ENCODE measurements around the gene PTMS. TPM values are rescaled to one million over a fixed set of nuclear protein-coding genes. Genes with fewer than 3 reads are reported as not detected.

Gene PTMS
- total and polyA plus RNA-seq, 9 of the 15 experiments (the other 6 are each of a cell fraction or from before 2014, with no cell fraction given), result 5.1 to 287 (median 78.5) TPM

GRCh38 chr12:6723607-6724408, 42.4 kb upstream of the PTMS start, which contains the start of gene COPS7A (continued):
- TF ChIP-seq MTF1 (CRISPR knock-in tag; IDR thresholded peaks at IDR 0.05; ENCODE audit: borderline replicate concordance), result no peak
- TF ChIP-seq SMARCC2 (IDR thresholded peaks at IDR 0.05; ENCODE audit: low read depth), result no peak
- TF ChIP-seq NR4A1 (CRISPR knock-in tag; IDR thresholded peaks at IDR 0.05), result no peak
- no peak for TF ChIP-seq NR4A1 (tag; IDR thresholded peaks at IDR 0.05)
- TF ChIP-seq POLR2A (conservative IDR thresholded peaks at IDR 0.05), result peak; percentile 76
- TF ChIP-seq ZNF518B (CRISPR knock-in tag; IDR thresholded peaks at IDR 0.05), result no peak
- no peak for TF ChIP-seq TSHZ1 (CRISPR knock-in tag; IDR thresholded peaks at IDR 0.05)
- TF ChIP-seq ASH1L (IDR thresholded peaks at IDR 0.05; ENCODE audit: borderline replicate concordance, low read depth, partially characterized antibody), result no peak
- no peak for TF ChIP-seq MYNN (IDR thresholded peaks at IDR 0.05)
- TF ChIP-seq MYNN (CRISPR knock-in tag; IDR thresholded peaks at IDR 0.05), result no peak
- no peak for TF ChIP-seq ELF4 (CRISPR knock-in tag; IDR thresholded peaks at IDR 0.05)
- no peak for TF ChIP-seq THRA (IDR thresholded peaks at IDR 0.05)
- no peak for TF ChIP-seq ZNF780A (CRISPR knock-in tag; IDR thresholded peaks at IDR 0.05)
- 0 out of 2 replicates have a peak, but pooled peaks have one; percentile 25 for TF ChIP-seq STAG1 (CRISPR knock-in tag; IDR thresholded peaks at IDR 0.05; ENCODE audit: borderline replicate concordance)
- no peak for TF ChIP-seq PHTF2 (CRISPR knock-in tag; IDR thresholded peaks at IDR 0.05)
- TF ChIP-seq ZC3H8 (IDR thresholded peaks at IDR 0.05), result no peak
- TF ChIP-seq ZZZ3 (IDR thresholded peaks at IDR 0.05), result no peak; the same call in none of the 2 replicates
- TF ChIP-seq ZNF583 (CRISPR knock-in tag; IDR thresholded peaks at IDR 0.05), result no peak
- no peak for TF ChIP-seq RFX7 (CRISPR knock-in tag; IDR thresholded peaks at IDR 0.05)
- TF ChIP-seq ZNF695 (CRISPR knock-in tag; IDR thresholded peaks at IDR 0.05), result no peak

All from K562 (cell line).